VCaP (cell line): ENCODE data around the gene ARHGAP26.
A peak's percentile ranks its signal among the peaks of the same experiment; 100 is the strongest.

Experiments used
- H3K27ac ChIP-seq: fragments of 450-650 bp; 2 replicates; pipeline ENCODE4 v1.5.1; 2017
- TF ChIP-seq, protein P1 (sequence below): fragments of 450-650 bp; conservative IDR thresholded peaks from 2 replicates; pipeline ENCODE4 v1.5.1; 2017; ENCODE audit warnings: mild to moderate bottlenecking, moderate library complexity

Gene ARHGAP26

DNA sequence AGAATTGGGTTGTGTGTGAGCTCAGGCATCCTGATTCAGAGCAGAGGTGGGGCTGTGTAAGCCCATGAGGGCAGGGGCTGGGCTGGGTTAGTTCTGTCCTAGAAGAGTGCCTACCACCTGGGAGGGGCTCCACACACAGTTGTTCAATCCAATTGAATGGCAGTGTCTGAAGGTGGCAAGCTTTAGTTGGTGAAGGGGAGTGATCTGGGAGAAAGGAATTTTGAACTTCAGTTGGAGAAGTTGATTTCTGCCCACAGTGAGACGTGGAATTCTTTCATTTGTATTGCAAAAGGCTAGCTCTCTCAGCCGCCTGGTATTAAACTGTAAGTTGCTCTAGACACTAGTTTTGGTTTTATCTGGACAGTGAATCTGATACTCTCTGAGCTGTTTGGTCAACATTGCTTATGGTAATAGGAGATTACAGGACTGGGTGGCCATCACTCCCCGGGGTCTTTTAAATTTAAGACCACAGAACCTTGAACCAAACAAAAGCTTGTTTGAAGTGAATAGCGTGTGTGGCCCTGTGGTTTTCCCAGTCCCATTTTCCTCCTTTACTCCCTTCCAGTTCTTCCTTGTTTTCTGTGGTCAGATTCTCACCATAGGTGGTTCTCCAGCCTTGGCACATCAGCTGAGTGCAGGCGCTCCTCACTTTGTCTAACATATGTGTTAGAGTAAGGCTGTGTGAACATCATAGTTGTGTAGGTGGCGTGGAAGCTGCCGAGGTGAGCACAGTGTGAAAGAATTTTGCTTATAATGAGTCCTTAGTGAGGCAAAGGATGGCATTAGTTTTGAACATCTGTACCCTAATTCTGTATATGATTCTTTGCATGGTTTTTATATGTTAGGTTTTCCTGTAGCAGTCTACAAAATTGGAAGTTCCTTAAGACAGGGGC is 78.0 kb downstream of the ARHGAP26 start:
- no peak overlapping the region for H3K27ac ChIP-seq
- TF ChIP-seq, protein P1, sequence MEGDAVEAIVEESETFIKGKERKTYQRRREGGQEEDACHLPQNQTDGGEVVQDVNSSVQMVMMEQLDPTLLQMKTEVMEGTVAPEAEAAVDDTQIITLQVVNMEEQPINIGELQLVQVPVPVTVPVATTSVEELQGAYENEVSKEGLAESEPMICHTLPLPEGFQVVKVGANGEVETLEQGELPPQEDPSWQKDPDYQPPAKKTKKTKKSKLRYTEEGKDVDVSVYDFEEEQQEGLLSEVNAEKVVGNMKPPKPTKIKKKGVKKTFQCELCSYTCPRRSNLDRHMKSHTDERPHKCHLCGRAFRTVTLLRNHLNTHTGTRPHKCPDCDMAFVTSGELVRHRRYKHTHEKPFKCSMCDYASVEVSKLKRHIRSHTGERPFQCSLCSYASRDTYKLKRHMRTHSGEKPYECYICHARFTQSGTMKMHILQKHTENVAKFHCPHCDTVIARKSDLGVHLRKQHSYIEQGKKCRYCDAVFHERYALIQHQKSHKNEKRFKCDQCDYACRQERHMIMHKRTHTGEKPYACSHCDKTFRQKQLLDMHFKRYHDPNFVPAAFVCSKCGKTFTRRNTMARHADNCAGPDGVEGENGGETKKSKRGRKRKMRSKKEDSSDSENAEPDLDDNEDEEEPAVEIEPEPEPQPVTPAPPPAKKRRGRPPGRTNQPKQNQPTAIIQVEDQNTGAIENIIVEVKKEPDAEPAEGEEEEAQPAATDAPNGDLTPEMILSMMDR, result no peak

DNA sequence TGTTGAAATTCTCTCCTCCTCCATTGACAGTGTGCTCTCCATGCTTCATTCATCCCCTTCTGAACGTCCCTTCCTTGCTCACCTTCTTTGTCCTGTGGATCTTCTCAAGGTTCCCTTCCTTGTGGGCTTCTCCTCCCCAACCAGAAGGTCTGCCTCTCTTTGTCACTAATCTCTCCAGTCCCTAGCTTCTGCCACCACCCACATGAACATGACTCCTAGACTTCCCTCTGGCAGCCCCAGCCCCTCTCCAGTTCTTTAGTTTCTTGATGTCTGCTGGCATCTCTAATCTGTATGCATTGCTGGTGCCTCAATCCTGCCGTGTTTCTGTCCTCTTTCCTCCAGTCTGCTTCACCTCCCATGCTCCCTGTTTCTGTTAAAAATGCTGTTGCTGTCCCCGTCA is 79.3 kb downstream of the ARHGAP26 start:
- no peak overlapping the region for H3K27ac ChIP-seq
- TF ChIP-seq, protein P1, result no peak

DNA sequence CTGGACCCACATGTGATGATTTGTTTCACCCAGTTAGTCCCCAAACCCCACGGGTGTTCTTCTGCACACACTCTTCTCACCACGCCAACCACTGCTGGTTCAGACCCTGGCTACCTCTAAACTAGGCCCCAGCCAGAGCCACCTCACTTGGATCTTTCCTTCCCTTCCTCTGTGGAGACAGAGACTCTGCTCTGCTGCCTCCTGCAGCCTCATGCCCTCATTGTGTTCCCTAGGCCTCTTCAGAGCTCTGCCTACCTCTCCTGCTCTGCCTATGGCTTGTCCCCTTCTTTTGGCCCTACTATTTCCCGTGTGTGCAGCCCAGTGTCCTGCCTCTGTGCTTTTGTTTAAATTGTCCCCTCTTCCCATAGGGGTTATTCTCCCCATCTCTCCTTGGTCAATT is 79.7 kb downstream of the ARHGAP26 start:
- TF ChIP-seq, protein P1, result no peak
- no peak overlapping the region for H3K27ac ChIP-seq

DNA sequence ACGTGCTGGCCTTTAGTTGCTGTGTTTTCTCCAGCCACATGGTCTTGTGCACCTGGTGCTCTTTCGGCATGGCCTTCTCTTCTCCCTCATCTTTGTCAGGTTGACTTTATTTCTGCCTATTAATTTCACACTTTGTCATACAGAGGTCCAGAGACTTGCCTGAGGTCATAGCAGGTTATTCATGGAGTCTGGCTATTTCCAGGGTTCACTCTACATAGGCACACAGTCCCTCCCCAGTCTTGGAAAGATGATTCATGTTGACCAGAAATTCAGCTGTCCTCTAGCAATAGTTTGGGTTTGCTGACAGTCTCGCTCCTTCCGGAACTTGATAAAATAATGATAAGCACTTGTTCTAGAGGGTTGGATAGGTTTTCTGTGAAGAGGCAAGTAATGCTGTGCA is 81.6 kb downstream of the ARHGAP26 start:
- TF ChIP-seq, protein P1, result no peak
- peak overlapping the region; percentile 5 for H3K27ac ChIP-seq

DNA sequence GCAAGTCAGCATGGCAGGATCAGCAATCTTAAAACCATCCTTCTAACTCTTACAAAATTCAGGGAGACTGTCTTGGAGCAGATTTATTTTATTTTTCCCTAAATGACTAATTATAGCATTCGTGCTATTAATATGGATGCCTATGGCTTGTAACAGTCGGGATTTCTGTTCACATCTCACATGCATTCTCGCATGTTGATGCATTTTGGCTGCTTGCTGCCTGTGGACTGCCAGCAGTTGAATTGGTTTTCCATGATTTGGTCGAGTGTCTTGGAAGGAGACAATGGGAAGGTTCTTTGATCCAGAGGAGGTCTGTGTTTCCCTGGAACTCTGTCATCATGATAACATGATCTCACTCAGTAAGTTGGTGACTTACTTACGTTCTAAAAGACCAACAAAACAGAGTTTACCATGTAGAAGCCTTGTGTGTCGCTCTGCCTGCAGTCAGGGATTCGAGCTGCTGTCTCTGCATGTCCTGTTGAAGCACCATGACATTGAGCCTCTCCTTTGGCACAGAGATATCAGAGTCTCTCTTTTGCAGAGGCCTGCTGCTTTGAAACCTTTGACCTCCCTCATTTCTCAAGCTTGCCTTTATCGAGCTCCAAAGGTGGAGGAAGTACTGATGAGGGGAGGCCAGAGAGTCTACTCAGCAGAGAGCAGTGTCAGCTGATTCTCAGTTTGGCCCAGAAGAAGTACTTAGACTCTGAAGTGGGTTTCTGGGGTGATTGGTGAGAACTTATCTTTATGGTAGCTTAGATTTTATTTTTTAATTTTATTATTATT is 82.4 kb downstream of the ARHGAP26 start:
- no peak overlapping the region for H3K27ac ChIP-seq
- TF ChIP-seq, protein P1, result no peak

DNA sequence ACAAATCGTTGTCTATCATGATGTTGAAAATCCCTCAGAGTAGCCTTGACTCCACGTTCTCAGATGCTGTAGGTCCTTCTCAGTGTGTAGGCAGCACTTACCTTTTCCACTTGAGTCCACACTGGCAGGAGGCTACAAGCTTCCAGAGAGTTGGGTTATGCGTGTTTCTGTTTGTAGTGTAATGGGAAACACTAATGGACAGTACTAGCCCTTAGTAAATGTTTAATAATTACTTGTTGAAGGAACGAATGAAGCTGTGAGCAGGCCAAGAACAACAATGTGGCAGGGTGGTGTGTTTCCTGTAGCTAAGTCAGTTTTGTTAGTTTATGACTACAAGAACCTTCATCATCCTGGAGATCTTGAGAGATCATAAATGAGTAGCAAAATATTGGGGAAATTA is 83.5 kb downstream of the ARHGAP26 start:
- TF ChIP-seq, protein P1, result no peak
- H3K27ac ChIP-seq, result no peak overlapping the region

DNA sequence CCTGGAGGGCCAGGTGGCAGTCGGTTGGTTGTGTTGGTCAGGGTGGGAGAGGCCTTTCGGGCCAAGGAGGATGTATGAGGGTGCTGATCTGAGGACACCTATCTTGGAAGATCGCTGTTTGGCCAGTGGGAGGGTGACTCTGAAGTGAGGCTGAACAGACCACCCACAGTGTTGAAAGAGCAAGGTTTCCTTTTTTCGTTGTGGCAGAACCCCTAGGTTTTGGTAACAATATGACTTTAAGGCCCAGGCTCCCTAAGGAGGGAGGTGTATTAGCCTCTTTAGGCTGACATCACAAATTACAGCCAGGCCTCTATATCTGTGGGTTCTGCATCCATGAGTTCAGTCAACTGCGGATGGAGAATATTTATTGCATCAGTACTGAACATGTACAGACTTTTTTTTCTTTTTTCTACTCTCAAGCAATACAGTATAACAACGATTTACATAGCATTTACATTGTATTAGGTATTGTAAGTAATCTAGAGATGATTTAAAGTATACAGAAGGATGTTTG is 86.1 kb downstream of the ARHGAP26 start:
- TF ChIP-seq, protein P1, result no peak
- H3K27ac ChIP-seq, result no peak overlapping the region
